Fibroblast of skin of left quadriceps (primary cell): ENCODE data around the gene RTTN.

Experiments
- DNase-seq, 2 experiments: peaks; one replicate each; pipeline ENCODE4 v3.0.0-alpha.2; 2013; ENCODE audit warnings: low read depth in 2 of 2

RTTN gene

GRCh38 chr18:70028734-70029133, 176.8 kb downstream of the RTTN start:
- no peak for DNase-seq

GRCh38 chr18:70028084-70028483, 177.4 kb downstream of the RTTN start:
- DNase-seq, result no peak

- DNase-seq, result no peak
Measured at GRCh38 chr18:70025580-70025979, 179.9 kb downstream of the RTTN start.

- DNase-seq, result no peak
Measured at GRCh38 chr18:70024829-70025228, 180.7 kb downstream of the RTTN start.

GRCh38 chr18:70024093-70024492, 181.4 kb downstream of the RTTN start:
- no peak for DNase-seq

- DNase-seq, result no peak
Measured at GRCh38 chr18:70022636-70023035, 182.9 kb downstream of the RTTN start.

GRCh38 chr18:70021498-70021897, 184.0 kb downstream of the RTTN start:
- no peak for DNase-seq

GRCh38 chr18:70021043-70021442, 184.4 kb downstream of the RTTN start:
- no peak for DNase-seq

- DNase-seq, result no peak
Measured at GRCh38 chr18:70019991-70020390, 185.5 kb downstream of the RTTN start.

- DNase-seq, result no peak
Measured at GRCh38 chr18:70019136-70019535, 186.4 kb downstream of the RTTN start.

GRCh38 chr18:70015127-70015526, 190.4 kb downstream of the RTTN start:
- no peak for DNase-seq

- DNase-seq, result no peak
Measured at GRCh38 chr18:70005580-70005979, 199.9 kb downstream of the RTTN start.

GRCh38 chr18:70004696-70005095, 200.8 kb downstream of the RTTN start:
- no peak for DNase-seq

- DNase-seq, result no peak
Measured at GRCh38 chr18:69999656-70000055, 205.8 kb downstream of the RTTN start.

- no peak for DNase-seq
Measured at GRCh38 chr18:69998523-69998987, 206.9 kb downstream of the RTTN start.

GRCh38 chr18:69996951-69997798, 208.3 kb downstream of the RTTN start:
- no peak for DNase-seq

GRCh38 chr18:69996417-69996816, 209.1 kb downstream of the RTTN start:
- no peak for DNase-seq

- DNase-seq, result no peak
Measured at GRCh38 chr18:69995774-69996173, 209.7 kb downstream of the RTTN start.

GRCh38 chr18:69992776-69993175, 212.7 kb downstream of the RTTN start:
- no peak for DNase-seq

- no peak for DNase-seq
Measured at GRCh38 chr18:69987870-69988269, 217.6 kb downstream of the RTTN start.

GRCh38 chr18:69985239-69985638, 220.2 kb downstream of the RTTN start:
- DNase-seq, result no peak

- no peak for DNase-seq
Measured at GRCh38 chr18:69982417-69982816, 223.1 kb downstream of the RTTN start.

- DNase-seq, result no peak
Measured at GRCh38 chr18:69981948-69982347, 223.5 kb downstream of the RTTN start.
